ENCODE measurements around the gene KIAA0753.
"Not testable (repeated sequence)": the region's sequence is repeated elsewhere in the genome, so short reads cannot be mapped to it uniquely, and the experiment has no call there.

The KIAA0753 gene

GRCh38 chr17:6603744-6604325 is 36.7 kb downstream of the KIAA0753 start:
- in situ Hi-C loops (cut with MboI; ENCODE audit: low sequenced_read_pairs), result no loop called here

GRCh38 chr17:6602141-6602540 is 38.4 kb downstream of the KIAA0753 start:
- in situ Hi-C loops (cut with MboI; ENCODE audit: low sequenced_read_pairs), result no loop called here

DNA sequence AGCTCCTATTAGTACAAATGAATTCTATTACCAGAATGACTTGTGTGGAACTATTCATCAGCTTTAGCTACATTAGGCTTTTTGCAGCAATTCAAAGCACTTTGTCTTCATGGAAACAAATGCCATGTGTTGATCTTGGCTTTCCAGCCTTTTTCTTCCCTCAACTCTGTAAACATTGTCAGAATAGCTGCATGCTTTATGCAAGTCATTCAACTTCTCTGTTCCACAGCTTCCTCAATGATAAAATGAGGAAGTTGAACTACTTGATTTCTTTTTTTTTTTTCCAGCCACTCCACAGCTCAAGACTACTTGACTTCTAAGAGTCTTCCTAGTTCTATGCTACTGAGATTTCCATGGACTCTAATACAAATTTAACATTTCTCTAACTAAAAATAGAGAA is 41.1 kb downstream of the KIAA0753 start:
- in situ Hi-C loops (cut with MboI; ENCODE audit: low sequenced_read_pairs), result no loop called here

GRCh38 chr17:6597727-6598126 is 42.8 kb downstream of the KIAA0753 start:
- in situ Hi-C loops (cut with MboI; ENCODE audit: low sequenced_read_pairs), result no loop called here

DNA sequence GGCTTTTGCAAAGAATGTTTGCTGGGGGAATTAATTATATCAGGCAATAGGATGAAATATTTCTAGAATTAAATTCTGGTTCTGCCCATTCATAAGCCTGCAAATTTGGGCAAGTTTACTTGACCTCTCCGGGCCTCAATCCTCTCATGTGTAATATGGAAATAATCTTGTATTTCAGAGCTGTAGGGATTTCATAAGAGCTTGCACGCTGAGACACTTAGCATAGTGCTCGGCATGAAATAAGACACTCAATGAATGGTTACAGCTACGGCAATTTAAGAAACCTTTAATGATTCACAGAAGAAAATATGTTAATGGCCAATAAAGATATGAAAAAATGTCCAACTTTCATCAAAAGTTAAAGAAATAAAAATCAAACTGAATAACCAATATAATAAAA is 43.6 kb downstream of the KIAA0753 start:
- in situ Hi-C loops (cut with MboI; ENCODE audit: low sequenced_read_pairs), result no loop called here

GRCh38 chr17:6596511-6596910 is 44.0 kb downstream of the KIAA0753 start:
- in situ Hi-C loops (cut with MboI; ENCODE audit: low sequenced_read_pairs), result no loop called here

DNA sequence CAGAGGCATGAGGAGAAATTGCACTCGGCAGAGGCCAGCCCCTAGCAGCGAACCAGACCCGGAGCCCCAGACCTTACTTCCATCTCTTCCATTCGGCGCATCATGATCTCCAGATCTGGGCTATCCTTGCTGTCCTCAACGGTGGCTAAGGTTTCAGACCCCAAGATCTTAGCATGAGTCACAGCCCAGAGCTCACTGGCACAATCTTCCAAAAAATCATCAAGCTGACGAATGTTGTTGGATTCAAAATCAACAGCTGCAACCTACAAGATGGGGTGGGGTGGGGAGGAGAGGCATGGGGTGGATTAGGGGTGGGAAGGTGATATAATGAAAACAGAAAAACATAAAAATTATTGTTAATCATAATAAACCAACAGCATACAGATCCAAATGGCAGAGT is 44.4 kb downstream of the KIAA0753 start:
- in situ Hi-C loops (cut with MboI; ENCODE audit: low sequenced_read_pairs), result no loop called here

DNA sequence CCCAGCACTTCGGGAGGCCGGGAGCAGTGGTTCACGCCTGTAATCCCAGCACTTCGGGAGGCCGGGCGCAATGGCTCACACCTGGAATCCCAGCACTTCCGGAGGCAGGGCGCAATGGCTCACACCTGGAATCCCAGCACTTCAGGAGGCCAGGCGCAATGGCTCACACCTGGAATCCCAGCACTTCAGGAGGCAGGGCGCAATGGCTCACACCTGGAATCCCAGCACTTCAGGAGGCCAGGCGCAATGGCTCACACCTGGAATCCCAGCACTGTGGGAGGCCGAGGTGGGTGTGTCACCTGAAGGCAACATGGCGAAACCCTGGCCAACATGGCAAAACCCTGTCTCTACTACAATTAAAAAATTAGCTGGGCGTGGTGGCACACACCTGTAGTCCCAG is 47.1 kb downstream of the KIAA0753 start:
- in situ Hi-C loops (cut with MboI; ENCODE audit: low sequenced_read_pairs), result not testable (repeated sequence)

DNA sequence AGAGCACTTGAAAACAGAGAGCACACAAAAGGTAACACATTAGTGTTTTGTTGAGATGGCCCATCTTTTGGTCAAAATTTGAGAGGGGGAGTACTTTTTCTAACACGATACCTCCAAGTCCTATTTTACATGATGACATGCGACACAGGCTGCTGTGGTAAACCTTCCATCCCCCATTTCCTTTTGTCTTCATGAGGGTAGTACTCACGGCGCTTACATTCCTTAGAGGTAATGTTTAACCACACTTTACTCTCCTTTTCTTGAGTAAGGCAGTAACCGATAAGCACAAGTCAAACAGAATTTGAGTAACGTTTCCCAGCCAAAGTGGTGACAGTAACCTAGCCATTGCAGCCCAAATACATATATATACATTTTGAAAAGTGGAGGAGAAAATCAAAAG is 48.3 kb downstream of the KIAA0753 start:
- in situ Hi-C loops (cut with MboI; ENCODE audit: low sequenced_read_pairs), result no loop called here

DNA sequence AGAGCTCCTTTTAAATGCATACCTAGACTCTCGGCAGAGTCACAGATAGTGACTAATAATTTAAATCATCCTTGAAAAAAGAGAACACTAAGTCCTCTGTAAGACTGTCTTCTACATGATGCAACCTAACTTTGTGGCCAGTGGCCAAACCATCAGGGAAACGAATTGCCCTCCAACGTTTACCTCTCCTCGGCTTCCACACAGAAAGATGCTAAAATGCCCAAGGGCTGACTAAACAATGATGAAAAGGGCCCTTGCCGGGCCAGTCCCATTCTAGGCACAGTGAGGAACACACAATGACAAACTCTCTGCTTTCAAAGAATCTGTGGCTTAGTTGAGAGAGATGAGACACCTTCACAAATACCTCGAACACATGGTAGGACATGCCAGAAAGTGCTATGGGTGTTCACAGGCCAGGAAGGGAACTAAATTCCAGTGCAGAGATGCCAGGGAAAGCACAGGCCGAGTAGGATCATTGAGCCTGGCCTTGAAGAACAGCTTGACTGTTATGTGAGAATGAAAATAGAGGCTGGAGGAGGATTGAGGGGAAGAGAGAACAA is 48.8 kb downstream of the KIAA0753 start:
- in situ Hi-C loops (cut with MboI; ENCODE audit: low sequenced_read_pairs), result no loop called here

GRCh38 chr17:6589266-6589946 is 51.1 kb downstream of the KIAA0753 start:
- in situ Hi-C loops (cut with MboI; ENCODE audit: low sequenced_read_pairs), result no loop called here

DNA sequence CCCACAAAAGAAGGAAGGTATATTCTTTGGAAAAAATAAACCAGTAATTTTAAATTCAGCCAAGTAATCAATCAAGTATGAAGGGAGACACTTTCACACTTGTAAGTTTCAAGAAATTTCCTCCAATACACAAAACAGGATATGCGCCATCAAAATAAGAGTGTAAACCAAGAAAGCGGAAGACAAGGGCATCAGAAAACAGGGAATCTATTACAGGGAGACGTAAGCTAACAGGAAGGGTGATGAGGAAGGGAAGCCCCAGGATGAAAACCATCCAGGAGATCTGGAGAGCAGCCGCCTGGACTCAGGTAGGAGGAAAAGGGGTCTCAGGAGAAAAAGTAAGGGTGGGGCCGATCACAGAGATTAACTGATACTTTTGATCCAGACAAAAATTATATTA is 52.3 kb downstream of the KIAA0753 start:
- in situ Hi-C loops (cut with MboI; ENCODE audit: low sequenced_read_pairs), result no loop called here

DNA sequence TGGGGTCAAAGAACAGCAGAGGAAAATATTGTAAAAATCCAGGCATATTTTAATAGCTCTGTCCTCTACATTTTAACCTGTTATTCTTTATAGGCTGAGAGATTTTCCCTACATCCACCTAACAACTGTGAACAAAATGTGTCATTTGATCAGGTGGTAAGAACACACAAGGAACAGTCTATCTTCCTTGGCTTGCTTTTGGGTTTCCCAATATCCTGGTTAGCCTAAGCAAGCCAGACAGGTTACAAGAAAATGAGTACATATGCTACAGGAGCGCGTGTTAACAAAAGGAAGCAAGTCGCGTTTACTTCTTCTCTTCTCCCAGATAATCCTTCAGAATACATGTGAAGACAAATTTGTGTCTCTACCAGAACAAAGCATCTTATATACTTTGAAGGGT is 53.2 kb downstream of the KIAA0753 start:
- in situ Hi-C loops (cut with MboI; ENCODE audit: low sequenced_read_pairs), result no loop called here

DNA sequence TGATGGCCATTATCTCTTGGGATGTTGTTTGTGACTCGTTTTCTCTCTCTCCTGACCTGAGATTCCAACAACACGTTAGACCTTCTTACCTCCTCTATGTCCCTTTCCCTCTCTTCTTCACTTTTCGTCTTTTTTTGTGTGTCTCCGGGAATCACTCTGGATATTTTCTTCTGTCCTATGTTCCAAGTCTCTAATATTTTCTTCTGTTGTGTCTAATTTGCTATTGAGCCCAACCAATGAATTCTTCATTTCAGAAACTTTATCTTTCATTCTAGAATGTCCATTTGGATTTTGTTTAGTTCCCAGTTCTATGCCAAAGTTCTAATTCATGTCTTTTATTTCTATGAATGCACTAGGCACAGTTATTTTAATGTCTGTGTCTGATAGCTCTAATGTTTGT is 57.1 kb downstream of the KIAA0753 start:
- in situ Hi-C loops (cut with MboI; ENCODE audit: low sequenced_read_pairs), result no loop called here

GRCh38 chr17:6580625-6581024 is 59.9 kb downstream of the KIAA0753 start:
- in situ Hi-C loops (cut with MboI; ENCODE audit: low sequenced_read_pairs), result no loop called here

DNA sequence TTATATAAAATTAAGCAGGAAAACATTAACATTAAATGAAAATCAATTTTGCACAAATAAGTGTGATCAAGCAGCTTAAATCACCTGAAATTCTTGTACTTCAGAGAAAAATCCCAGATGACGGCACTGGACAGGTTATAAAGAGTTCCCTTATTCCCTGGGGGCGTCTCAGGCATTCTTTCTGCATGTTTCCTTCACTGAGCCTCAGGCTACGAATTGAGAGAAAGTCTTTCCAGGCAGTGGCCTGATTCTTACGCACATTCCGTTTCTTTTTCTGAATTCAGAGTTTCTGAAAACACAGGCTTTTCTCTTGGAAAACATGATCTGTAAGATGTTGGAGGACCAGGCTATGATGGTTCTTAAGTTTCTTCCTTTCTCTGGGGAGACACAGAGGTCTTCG is 62.0 kb downstream of the KIAA0753 start:
- in situ Hi-C loops (cut with MboI; ENCODE audit: low sequenced_read_pairs), result no loop called here

- in situ Hi-C loops (cut with MboI; ENCODE audit: low sequenced_read_pairs), result no loop called here
These were observed 62.7 kb downstream of the KIAA0753 start for GRCh38 chr17:6577686-6578263.

DNA sequence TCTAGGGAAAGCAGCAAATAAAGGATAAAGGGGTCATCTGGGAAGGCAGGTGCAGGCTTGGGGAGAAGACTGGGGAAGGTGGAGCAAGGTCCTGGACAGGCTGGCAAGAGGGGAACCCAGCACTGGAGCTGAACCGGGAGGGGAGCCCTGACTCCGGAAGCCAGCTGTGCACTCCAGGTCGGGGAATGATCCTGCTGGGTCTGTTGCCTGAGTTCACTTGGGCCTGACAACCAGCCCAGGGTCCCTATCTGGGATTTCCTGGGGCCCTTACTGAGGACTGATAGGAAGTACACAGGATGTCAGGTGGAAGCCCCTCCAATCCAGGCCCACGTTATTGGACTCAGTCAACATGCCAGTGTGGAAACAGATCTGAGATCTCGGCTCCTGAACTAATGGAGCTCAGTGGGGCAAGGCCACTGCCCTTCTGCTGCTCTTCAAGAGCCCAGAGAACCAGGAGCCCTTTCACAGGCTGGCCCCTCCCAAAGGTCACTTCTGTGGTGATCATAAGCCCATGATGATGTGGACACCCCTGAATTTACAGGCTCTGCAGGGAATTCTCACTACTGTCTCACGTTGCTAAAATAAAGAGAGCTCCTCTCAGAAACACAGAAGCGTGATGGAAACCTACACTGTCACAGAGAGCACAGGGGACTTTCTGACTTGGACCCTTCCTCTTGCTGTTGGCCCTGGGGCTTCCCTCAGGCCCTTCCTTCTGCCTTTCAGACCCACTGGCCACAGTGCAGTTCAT is 64.3 kb downstream of the KIAA0753 start:
- in situ Hi-C loops (cut with MboI; ENCODE audit: low sequenced_read_pairs), result no loop called here

DNA sequence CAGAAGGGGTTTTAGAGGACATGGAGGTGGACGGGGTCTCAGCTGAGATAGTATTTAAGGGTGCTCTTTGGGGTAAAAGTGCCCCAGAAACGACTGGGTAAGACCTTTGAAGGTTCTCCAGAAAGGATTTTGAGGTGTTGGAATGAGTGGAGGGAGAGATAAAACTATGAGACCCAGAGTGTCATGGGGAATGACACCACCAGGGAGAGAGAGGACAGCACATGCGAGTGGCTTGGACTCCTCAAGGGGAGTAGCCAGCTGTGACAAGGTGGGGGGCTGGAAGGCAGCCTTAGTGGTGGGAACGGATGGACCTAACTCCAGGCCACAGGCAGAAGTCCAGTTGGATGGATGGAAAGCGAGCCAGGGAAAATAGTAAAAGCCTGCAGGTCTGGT is 64.9 kb downstream of the KIAA0753 start:
- in situ Hi-C loops (cut with MboI; ENCODE audit: low sequenced_read_pairs), result no loop called here

- in situ Hi-C loops (cut with MboI; ENCODE audit: low sequenced_read_pairs), result no loop called here
These were observed 65.6 kb downstream of the KIAA0753 start for GRCh38 chr17:6574687-6575595.

All from HL-60/S4 (cell line).